ENCODE results near the gene ZDHHC7.

Gene ZDHHC7

GRCh38 chr16:84975522-84975921, 35.8 kb downstream of the ZDHHC7 start:
- H3K4me1 ChIP-seq (ENCODE audit: control insufficient read depth, low read length): no peaks in the 10 kb centered on the region
- peaks cover 37% of the 10 kb centered on the region for H3K36me3 ChIP-seq (ENCODE audit: control insufficient read depth, low read length)
- H4K20me1 ChIP-seq (ENCODE audit: control insufficient read depth, insufficient read depth, low read depth, low read length): no peaks in the 10 kb centered on the region

GRCh38 chr16:84975066-84975465, 36.3 kb downstream of the ZDHHC7 start:
- Histone ChIP-seq H3K36me3 (ENCODE audit: control insufficient read depth, low read length) (peaks cover 37% of the 10 kb centered on the region), H3K4me3 (ENCODE audit: low read length) (no peak overlapping the region), H3K4me2 (ENCODE audit: low read length) (no peak overlapping the region)

More at GRCh38 chr16:84975522-84975921, 35.8 kb downstream of the ZDHHC7 start:
- no peaks in the 10 kb centered on the region for H3K27me3 ChIP-seq (ENCODE audit: control insufficient read depth, low read length)
- H3F3A ChIP-seq (ENCODE audit: control insufficient read depth, insufficient read depth): no peaks in the 10 kb centered on the region
- H3K79me2 ChIP-seq (ENCODE audit: control insufficient read depth, low read length): no peaks in the 10 kb centered on the region
- H3K4me3 ChIP-seq (ENCODE audit: low read length): no peak overlapping the region
- H3K4me2 ChIP-seq (ENCODE audit: low read length): no peak overlapping the region
- no peak overlapping the region for H3K27ac ChIP-seq (ENCODE audit: low read depth, low read length)
- H3K9me2 ChIP-seq (replicated peaks; ENCODE audit: control insufficient read depth, low read length): no peaks in the 10 kb centered on the region
- H3K9me3 ChIP-seq (ENCODE audit: control insufficient read depth, insufficient read depth, low read length): no peaks in the 10 kb centered on the region
- TF ChIP-seq CTCF (IDR thresholded peaks at IDR 0.05; ENCODE audit: low read depth, low read length, poor library complexity, severe bottlenecking): no peak
- TF ChIP-seq EZH2phosphoT487 (IDR thresholded peaks at IDR 0.05; ENCODE audit: borderline replicate concordance, low read length): no peak

GRCh38 chr16:84973776-84974523, 37.4 kb downstream of the ZDHHC7 start:
- no peaks in the 10 kb centered on the region for H3K79me2 ChIP-seq (ENCODE audit: control insufficient read depth, low read length)
- no peak overlapping the region for H3K27ac ChIP-seq (ENCODE audit: low read depth, low read length)
- H3K4me3 ChIP-seq (ENCODE audit: low read length): no peak overlapping the region
- H3K27me3 ChIP-seq (ENCODE audit: control insufficient read depth, low read length): no peaks in the 10 kb centered on the region
- no peak overlapping the region for H3K4me2 ChIP-seq (ENCODE audit: low read length)
- H3K36me3 ChIP-seq (ENCODE audit: control insufficient read depth, low read length): peaks cover 32% of the 10 kb centered on the region
- H3K9me2 ChIP-seq (replicated peaks; ENCODE audit: control insufficient read depth, low read length): no peaks in the 10 kb centered on the region
- TF ChIP-seq EZH2phosphoT487 (IDR thresholded peaks at IDR 0.05; ENCODE audit: borderline replicate concordance, low read length): no peak
- no peak for TF ChIP-seq CTCF (IDR thresholded peaks at IDR 0.05; ENCODE audit: low read depth, low read length, poor library complexity, severe bottlenecking)
- H4K20me1 ChIP-seq (ENCODE audit: control insufficient read depth, insufficient read depth, low read depth, low read length): no peaks in the 10 kb centered on the region
- H3F3A ChIP-seq (ENCODE audit: control insufficient read depth, insufficient read depth): no peaks in the 10 kb centered on the region
- H3K4me1 ChIP-seq (ENCODE audit: control insufficient read depth, low read length): no peaks in the 10 kb centered on the region
- H3K9me3 ChIP-seq (ENCODE audit: control insufficient read depth, insufficient read depth, low read length): no peaks in the 10 kb centered on the region

More at GRCh38 chr16:84975066-84975465, 36.3 kb downstream of the ZDHHC7 start:
- TF ChIP-seq CTCF (IDR thresholded peaks at IDR 0.05; ENCODE audit: low read depth, low read length, poor library complexity, severe bottlenecking): no peak
- H3K27ac ChIP-seq (ENCODE audit: low read depth, low read length): no peak overlapping the region
- H3K4me1 ChIP-seq (ENCODE audit: control insufficient read depth, low read length): no peaks in the 10 kb centered on the region
- no peaks in the 10 kb centered on the region for H3K9me3 ChIP-seq (ENCODE audit: control insufficient read depth, insufficient read depth, low read length)
- H3K79me2 ChIP-seq (ENCODE audit: control insufficient read depth, low read length): no peaks in the 10 kb centered on the region
- H3K9me2 ChIP-seq (replicated peaks; ENCODE audit: control insufficient read depth, low read length): no peaks in the 10 kb centered on the region
- H4K20me1 ChIP-seq (ENCODE audit: control insufficient read depth, insufficient read depth, low read depth, low read length): no peaks in the 10 kb centered on the region
- no peaks in the 10 kb centered on the region for H3F3A ChIP-seq (ENCODE audit: control insufficient read depth, insufficient read depth)
- H3K27me3 ChIP-seq (ENCODE audit: control insufficient read depth, low read length): no peaks in the 10 kb centered on the region

Data from DOHH2 (cell line).